Mesendoderm (in vitro differentiated cells): ENCODE results near the gene RHBDF2.
"Not testable (repeated sequence)": the region's sequence is repeated elsewhere in the genome, so short reads cannot be mapped to it uniquely, and the experiment has no call there.

Experiments
- DNase-seq: peaks from one replicate; pipeline ENCODE4 v3.0.0; 2013
- H2AK5ac ChIP-seq: 2 replicates; pipeline ENCODE4 v1.6.1; 2013; ENCODE audit warnings: low read length, inconsistent platforms
- H2BK120ac ChIP-seq: 2 replicates; pipeline ENCODE4 v1.6.1; 2013; ENCODE audit warnings: low read depth, mild to moderate bottlenecking, low read length, moderate library complexity, mixed read lengths
- H2BK15ac ChIP-seq: replicated peaks from 2 replicates; pipeline ENCODE4 v1.6.1; 2013; ENCODE audit warnings: low read depth, mild to moderate bottlenecking, moderate library complexity
- H2BK5ac ChIP-seq: 2 replicates; pipeline ENCODE4 v1.6.1; 2013; ENCODE audit warnings: low read length, inconsistent platforms
- H3K18ac ChIP-seq: 2 replicates; pipeline ENCODE4 v1.6.1; 2013; ENCODE audit warnings: mild to moderate bottlenecking, low read length, mixed read lengths
- H3K23ac ChIP-seq: one replicate; pipeline ENCODE4 v1.6.1; 2013; ENCODE audit warnings: low read length
- H3K27ac ChIP-seq: 2 replicates; pipeline ENCODE4 v1.5.1; 2013; ENCODE audit warnings: low read depth, mild to moderate bottlenecking, inconsistent platforms, low read length, moderate library complexity
- H3K27me3 ChIP-seq: 2 replicates; pipeline ENCODE4 v1.6.1; 2013; ENCODE audit warnings: low read length, control low read depth, mild to moderate bottlenecking, inconsistent platforms; ENCODE audit not compliant: insufficient read depth, poor library complexity
- H3K36me3 ChIP-seq: 2 replicates; pipeline ENCODE4 v1.6.1; 2013; ENCODE audit warnings: low read length, inconsistent platforms; ENCODE audit not compliant: control insufficient read depth, insufficient read depth
- H3K4ac ChIP-seq: one replicate; pipeline ENCODE4 v1.6.1; 2013; ENCODE audit warnings: low read depth, mild to moderate bottlenecking, low read length, moderate library complexity
- H3K4me1 ChIP-seq: 2 replicates; pipeline ENCODE4 v1.6.1; 2013; ENCODE audit warnings: low read depth, low read length, inconsistent platforms; ENCODE audit not compliant: control insufficient read depth
- H3K4me2 ChIP-seq: 2 replicates; pipeline ENCODE4 v1.6.1; 2013; ENCODE audit warnings: low read length
- H3K4me3 ChIP-seq: 2 replicates; pipeline ENCODE4 v1.5.1; 2013; ENCODE audit warnings: mild to moderate bottlenecking, low read length
- H3K56ac ChIP-seq: one replicate; pipeline ENCODE4 v1.6.1; 2013; ENCODE audit warnings: low read length
- H3K79me1 ChIP-seq: 2 replicates; pipeline ENCODE4 v1.6.1; 2013; ENCODE audit warnings: low read length, inconsistent platforms
- H3K79me2 ChIP-seq: 2 replicates; pipeline ENCODE4 v1.6.1; 2013; ENCODE audit warnings: mild to moderate bottlenecking, low read length; ENCODE audit not compliant: control insufficient read depth, insufficient read depth
- H3K9ac ChIP-seq: 2 replicates; pipeline ENCODE4 v1.6.1; 2013; ENCODE audit warnings: low read length, inconsistent platforms
- H4K5ac ChIP-seq: one replicate; pipeline ENCODE4 v1.6.1; 2013; ENCODE audit warnings: low read length
- H4K8ac ChIP-seq: one replicate; pipeline ENCODE4 v1.6.1; 2013; ENCODE audit warnings: low read depth, mild to moderate bottlenecking, control low read depth, low read length, moderate library complexity
- WGBS: extraction: QIAGEN DNeasy Blood & Tissue Kit; methylation state at CpG from one replicate; pipeline ENCODE4 v1.1.7; 2013; ENCODE audit warnings: low lambda C conversion rate, missing lambda C conversion rate; ENCODE audit not compliant: insufficient coverage; ENCODE audit errors: extremely low coverage; 5-methylcytosine and 5-hydroxymethylcytosine counted together

Gene RHBDF2

DNA sequence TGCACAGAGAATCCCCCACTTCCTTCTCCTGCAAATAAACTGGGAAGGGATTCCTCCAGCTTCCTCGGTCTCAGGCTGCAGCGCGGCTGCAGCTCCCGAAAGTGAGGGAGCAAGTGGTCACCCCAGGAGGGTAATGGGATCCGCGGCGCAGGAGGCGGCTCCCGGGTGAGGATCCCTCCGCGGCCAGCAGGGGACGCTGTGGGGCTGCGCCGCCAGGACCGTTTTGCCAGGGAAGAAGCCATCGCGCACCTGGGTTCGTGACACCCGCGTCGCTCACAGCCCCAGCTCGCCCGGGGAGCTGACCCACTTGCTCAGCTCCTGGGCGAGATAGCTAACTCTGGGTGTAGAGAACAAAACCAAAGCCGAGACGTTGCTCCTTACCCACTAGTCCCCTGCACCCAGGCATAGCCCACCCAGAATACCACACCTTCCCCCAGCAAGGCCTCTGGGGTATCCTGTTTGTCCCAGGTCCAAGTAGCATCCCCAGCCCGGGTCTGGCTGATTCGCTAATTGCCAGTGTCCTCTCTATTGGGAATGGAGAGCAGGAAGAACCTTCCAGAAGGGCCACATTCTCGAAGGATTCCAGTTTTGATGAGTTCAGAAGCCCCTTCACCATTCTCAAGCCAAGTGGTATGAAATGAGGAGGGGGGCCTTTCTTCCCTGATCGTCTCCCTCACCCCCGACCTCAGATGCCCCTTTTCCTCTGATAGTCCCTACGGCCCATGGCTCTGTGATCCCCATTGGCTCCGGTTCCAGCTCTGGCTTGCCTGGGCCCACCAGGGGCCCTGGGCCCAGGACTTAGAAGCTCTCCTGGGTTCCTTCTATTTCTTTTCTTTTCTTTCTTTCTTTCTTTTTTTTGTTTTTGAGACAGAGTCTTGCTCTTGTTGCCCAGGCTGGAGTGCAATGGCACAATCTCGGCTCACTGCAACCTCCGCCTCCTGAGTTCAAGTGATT, 22.1 kb upstream of the RHBDF2 start:
- H3K4me2 ChIP-seq = no peak overlapping the region
- no peak overlapping the region for H4K5ac ChIP-seq
- H3K4me1 ChIP-seq = no peaks in the 10 kb centered on the region
- no peaks in the 10 kb centered on the region for H3K79me1 ChIP-seq
- no peaks in the 10 kb centered on the region for H3K36me3 ChIP-seq
- no peak overlapping the region for H2BK120ac ChIP-seq
- H2AK5ac ChIP-seq = no peak overlapping the region
- no peak overlapping the region for H2BK15ac ChIP-seq
- WGBS = no CpG with 5 or more reads among the region's 35 CpGs
- H2BK5ac ChIP-seq = no peak overlapping the region
- no peak overlapping the region for H3K56ac ChIP-seq
- H3K27ac ChIP-seq = no peak overlapping the region
- H3K23ac ChIP-seq = no peak overlapping the region
- H3K9ac ChIP-seq = no peak overlapping the region
- no peaks in the 10 kb centered on the region for H3K27me3 ChIP-seq
- H3K79me2 ChIP-seq = no peaks in the 10 kb centered on the region
- peak; percentile 69 for DNase-seq
- H3K4ac ChIP-seq = no peak overlapping the region
- no peak overlapping the region for H3K18ac ChIP-seq
- H3K4me3 ChIP-seq = no peak overlapping the region
- H4K8ac ChIP-seq = no peak overlapping the region

- H3K4ac ChIP-seq, H2BK5ac ChIP-seq, DNase-seq, H3K18ac ChIP-seq, H3K56ac ChIP-seq, H3K4me3 ChIP-seq, H2AK5ac ChIP-seq, H3K4me1 ChIP-seq, H3K4me2 ChIP-seq, H3K36me3 ChIP-seq, H3K9ac ChIP-seq, H2BK120ac ChIP-seq, H2BK15ac ChIP-seq, H4K5ac ChIP-seq, H4K8ac ChIP-seq, H3K79me1 ChIP-seq, H3K27me3 ChIP-seq, H3K23ac ChIP-seq, H3K27ac ChIP-seq, H3K79me2 ChIP-seq: not testable (repeated sequence)
- no CpG with 5 or more reads among the region's 10 CpGs for whole genome bisulfite sequencing
These were observed 20.5 kb upstream of the RHBDF2 start for GRCh38 chr17:76521683-76522082.

DNA sequence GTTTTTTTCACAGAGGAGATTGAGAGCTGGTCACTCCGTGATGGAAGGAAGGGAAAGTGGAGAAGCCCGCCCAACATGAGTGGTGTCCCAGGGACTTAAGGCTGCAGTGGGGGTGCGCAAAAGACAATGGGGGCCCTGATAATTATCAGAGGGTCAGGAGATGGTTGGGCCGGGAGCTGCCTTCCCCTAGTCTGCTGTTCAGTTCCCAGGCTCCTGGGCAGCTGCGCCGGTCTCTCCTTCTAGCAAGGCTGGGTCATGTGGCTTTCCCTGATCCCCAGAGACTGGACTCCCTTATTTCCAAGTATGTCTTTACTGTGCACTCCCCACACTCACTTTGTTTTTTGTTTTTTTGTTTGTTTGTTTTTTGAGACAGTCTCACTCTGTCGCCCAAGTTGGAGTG, 20.0 kb upstream of the RHBDF2 start:
- Histone ChIP-seq H3K9ac (no peak overlapping the region), H2BK5ac (no peak overlapping the region)

DNA sequence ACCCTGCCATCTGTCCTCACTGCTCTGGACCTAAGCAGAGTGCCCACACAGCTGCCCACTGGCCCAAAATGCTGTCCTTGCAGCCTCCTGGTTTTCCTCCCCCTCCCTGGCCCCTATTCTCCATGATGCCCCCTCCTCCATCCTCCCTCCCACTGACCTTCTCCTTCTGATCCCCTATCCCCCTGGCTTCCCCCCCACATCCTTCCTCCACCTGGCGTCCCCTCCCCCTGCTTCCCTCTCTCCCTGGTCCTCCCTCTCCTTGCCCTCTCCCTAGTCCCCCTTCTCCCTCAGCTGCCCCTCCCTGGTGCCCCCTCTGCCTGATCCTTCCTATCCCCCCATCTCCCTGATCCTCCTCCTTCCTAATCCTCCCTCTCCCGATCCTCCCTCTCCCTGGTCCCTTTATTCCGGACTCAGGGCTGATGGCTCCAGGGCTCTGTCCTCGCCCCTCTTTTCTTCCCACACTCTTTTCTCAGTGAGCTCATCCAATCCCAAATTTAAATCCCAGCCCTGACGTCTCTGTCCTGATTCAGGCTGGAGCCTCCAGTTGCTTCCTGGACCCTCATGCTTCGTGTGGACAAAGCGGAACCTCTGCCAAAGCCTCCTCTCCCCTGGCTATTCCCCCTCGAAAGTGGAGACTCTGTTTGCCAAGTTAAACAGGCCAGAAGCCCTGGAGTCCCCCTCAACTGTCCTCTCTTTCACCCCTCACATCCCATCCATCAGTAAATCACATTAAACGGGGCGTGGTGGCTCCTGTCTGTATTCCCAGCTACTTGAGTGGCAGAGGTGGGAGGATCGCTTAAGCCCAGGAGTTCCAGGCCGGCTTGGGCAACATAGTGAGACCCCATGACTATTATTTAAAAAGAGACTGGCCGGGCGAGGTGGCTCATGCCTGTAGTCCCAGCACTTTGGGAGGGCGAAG, 18.1 kb upstream of the RHBDF2 start:
- no CpG with 5 or more reads among the region's 15 CpGs for WGBS

More for the DNA sequence above, 20.0 kb upstream of the RHBDF2 start:
- Histone ChIP-seq H3K4me2 (no peak overlapping the region), H3K79me1 (no peaks in the 10 kb centered on the region), H4K8ac (no peak overlapping the region), H3K4ac (no peak overlapping the region), H2BK120ac (no peak overlapping the region), H3K23ac (no peak overlapping the region), H2AK5ac (no peak overlapping the region), H3K36me3 (no peaks in the 10 kb centered on the region), H3K4me1 (no peaks in the 10 kb centered on the region), H3K27ac (no peak overlapping the region), H4K5ac (no peak overlapping the region), H3K18ac (no peak overlapping the region), H3K79me2 (no peaks in the 10 kb centered on the region), H3K27me3 (no peaks in the 10 kb centered on the region), H2BK15ac (no peak overlapping the region), H3K56ac (no peak overlapping the region), H3K4me3 (no peak overlapping the region)
- no peak for DNase-seq
- WGBS = no CpG with 5 or more reads among the region's 7 CpGs

DNA sequence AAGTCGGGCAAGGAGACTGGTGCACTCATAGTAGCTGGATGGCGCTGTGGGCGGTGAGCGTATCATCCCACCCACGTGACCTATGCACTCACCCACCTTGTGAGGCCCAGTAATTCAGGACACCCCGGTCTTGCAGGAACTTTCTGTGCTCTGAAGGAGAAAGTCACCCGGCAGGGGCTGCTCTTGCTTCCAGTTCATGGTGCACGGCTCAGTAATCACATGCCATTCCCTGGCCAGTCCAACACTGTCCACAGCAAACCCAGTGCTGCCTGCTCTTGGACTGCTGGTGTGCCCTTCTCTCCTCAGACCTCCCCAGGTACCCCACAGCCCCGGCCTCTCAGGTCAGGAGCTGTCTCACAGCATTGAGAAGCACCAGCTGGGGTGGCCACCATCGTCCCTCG, 16.4 kb upstream of the RHBDF2 start:
- Histone ChIP-seq H3K36me3 (no peaks in the 10 kb centered on the region), H3K9ac (no peak overlapping the region), H3K4me3 (no peak overlapping the region), H2BK5ac (no peak overlapping the region), H4K8ac (no peak overlapping the region), H3K23ac (no peak overlapping the region), H2BK120ac (no peak overlapping the region), H2BK15ac (no peak overlapping the region), H2AK5ac (no peak overlapping the region), H3K79me1 (no peaks in the 10 kb centered on the region), H3K4me1 (no peaks in the 10 kb centered on the region), H3K79me2 (no peaks in the 10 kb centered on the region), H3K18ac (no peak overlapping the region), H3K27me3 (no peaks in the 10 kb centered on the region), H4K5ac (no peak overlapping the region), H3K4me2 (no peak overlapping the region), H3K4ac (no peak overlapping the region), H3K56ac (no peak overlapping the region), H3K27ac (no peak overlapping the region)
- no CpG with 5 or more reads among the region's 11 CpGs for WGBS
- DNase-seq = no peak

More for the DNA sequence above, 18.1 kb upstream of the RHBDF2 start:
- no peaks in the 10 kb centered on the region for H3K79me2 ChIP-seq
- H2BK120ac ChIP-seq = no peak overlapping the region
- no peak overlapping the region for H3K18ac ChIP-seq
- H4K8ac ChIP-seq = no peak overlapping the region
- no peak overlapping the region for H3K4ac ChIP-seq
- no peak overlapping the region for H4K5ac ChIP-seq
- no peak overlapping the region for H3K4me2 ChIP-seq
- DNase-seq = no peak
- H2AK5ac ChIP-seq = no peak overlapping the region
- no peaks in the 10 kb centered on the region for H3K4me1 ChIP-seq
- H3K36me3 ChIP-seq = no peaks in the 10 kb centered on the region
- H2BK15ac ChIP-seq = no peak overlapping the region
- peak overlapping the region; percentile 2 for H3K56ac ChIP-seq
- H3K23ac ChIP-seq = no peak overlapping the region
- H3K79me1 ChIP-seq = no peaks in the 10 kb centered on the region
- no peaks in the 10 kb centered on the region for H3K27me3 ChIP-seq
- no peak overlapping the region for H3K27ac ChIP-seq
- H3K9ac ChIP-seq = no peak overlapping the region
- no peak overlapping the region for H2BK5ac ChIP-seq
- H3K4me3 ChIP-seq = no peak overlapping the region
